GM18951 (cell line): ENCODE data around the gene PTPN13.

Experiments used
- POLR2A ChIP-seq: IDR thresholded peaks from 4 replicates; pipeline ENCODE4 v1.6.1; 2011; ENCODE audit warnings: mild to moderate bottlenecking; ENCODE audit not compliant: insufficient read length, insufficient read depth; ENCODE audit errors: extremely low read depth
- in situ Hi-C: fragments of 300-500 bp; cut with MboI; formaldehyde crosslinking; loops from one replicate; pipeline ENCODE4 v1.12.0; 2022; ENCODE audit warnings: low sequenced_read_pairs, mixed read lengths, inconsistent platforms; ENCODE audit not compliant: unreplicated experiment

Gene PTPN13

DNA sequence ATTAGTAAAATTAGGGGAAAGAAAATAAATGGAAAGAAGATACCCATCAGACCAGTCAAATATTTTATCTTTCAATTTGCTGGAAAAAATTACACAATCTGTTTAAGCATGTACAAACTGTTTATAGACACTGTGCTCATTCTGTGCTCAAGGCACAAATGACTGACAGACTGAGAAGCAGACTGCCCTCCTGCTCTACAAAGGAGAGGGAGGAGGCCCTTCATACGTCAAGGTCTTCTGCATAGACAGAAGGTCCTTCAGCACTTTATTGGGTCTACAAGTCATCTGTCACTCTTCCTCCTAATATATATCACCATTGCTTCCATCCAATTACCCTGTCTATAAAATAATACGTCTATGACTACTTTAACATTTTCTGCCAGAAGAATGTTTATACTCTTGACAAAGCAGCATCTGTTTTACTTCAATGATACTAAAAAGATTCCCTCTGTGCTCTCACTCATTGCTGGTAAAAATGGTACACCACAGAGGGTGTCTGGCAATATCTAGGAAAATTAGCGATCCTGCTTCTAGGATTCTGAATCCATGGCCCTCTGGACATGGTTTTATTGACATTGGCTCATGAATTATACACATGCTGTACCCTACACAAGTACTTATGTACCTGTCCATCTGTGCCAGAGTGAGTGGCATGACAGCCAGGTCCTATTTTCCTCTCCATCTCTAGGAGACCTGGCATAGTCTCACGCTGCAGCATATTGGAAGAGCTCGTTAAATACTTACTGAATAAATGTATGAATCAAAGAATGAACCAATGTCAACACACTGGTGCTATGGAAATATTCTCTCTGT, 243.8 kb downstream of the PTPN13 start:
- no peak for TF ChIP-seq POLR2A
- in situ Hi-C loops, result no loop called here

DNA sequence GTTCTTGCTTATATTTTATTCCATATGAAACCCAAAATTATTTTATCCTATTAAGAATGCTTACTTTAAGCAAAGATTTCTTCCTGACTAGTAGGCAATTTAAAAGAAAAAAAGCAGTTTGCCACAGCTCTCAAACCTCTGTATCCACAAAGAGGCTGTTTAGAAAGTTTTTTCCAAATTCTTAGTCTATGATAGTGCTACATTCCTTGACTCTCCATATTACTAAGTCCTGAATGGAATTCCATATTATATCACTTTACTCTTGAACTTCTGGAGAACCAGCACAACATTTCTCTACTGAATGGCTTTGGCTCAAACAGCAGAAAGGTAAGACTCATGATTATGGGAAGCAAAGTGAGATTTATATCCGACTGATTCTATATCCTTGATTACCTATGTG, 246.7 kb downstream of the PTPN13 start:
- in situ Hi-C loops, result no loop called here
- no peak for TF ChIP-seq POLR2A

DNA sequence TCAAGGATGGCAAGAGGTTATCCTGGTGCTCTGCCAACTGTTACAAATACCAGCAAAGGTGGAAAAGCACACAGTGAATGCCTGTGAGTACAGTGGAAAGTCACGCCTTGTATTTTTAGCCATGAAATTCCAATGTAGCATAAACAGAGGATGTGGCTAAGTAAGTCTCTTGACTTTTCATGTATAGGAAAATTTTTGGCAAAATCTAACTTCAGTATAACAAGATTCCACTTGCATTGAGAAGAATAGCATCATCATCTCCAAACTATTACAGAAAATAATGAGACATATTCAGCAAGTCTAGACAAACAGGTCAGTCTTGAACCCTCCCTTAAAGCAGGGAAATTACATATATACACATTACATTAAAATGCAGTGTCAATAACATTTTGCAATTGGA, 247.2 kb downstream of the PTPN13 start:
- in situ Hi-C loops, result no loop called here
- no peak for TF ChIP-seq POLR2A

DNA sequence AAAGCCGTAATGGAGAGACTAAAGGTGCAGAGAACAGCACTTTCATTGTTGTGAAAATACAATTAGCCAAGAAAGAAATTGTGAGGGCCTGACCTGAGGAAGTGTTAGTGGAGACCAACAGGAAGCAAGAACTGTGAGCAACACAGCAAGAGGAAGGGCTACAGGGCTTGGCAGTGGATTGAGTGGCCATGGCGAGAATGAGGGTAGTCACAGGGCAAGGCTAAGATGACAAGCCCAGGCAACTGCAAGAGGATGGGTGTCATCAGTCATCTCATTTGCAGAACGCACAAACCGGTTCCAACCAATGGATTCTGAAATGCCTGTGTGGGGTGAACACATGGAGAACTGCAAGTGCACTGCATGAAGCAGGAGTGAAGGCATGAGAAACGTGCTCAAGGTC, 251.5 kb downstream of the PTPN13 start:
- in situ Hi-C loops, result no loop called here

DNA sequence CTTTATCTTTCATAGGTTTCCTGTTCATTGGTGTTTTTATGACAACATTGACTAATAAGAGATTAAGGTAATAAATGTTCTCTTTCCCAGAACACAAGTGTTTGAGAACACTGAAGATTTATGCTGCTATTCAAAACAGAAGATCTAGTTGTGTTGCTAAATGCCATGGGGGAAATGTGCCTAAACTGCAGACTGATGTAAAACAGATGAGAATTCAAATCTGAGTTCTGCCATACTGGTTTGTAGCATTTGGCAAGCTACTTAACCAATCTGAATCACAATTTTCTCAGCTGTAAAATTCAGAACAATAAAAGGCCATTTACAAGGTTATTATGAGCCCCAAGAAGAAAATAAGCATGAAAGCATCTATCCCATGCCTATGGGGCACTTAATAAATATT, 252.8 kb downstream of the PTPN13 start:
- no peak for TF ChIP-seq POLR2A
- in situ Hi-C loops, result no loop called here

More for the DNA sequence above, 251.5 kb downstream of the PTPN13 start:
- no peak for TF ChIP-seq POLR2A

DNA sequence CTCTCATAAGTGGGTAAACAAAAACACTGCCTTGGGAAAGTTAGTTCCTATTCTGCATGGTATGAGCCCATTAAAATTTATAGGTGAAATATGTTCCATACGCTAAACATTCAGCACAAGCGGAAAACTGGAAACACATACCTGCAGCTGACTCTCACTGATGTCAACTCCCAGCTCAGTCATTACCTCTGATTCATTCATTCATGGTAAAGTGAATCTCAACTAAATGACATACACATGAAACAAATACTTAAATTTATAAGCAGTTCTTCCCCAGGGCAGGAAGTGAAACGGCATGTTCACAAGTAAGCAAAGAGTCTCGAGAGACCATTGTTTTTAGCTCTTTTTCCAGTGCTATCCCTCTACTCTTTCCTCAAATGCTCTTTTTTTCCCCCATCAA, 253.5 kb downstream of the PTPN13 start:
- in situ Hi-C loops, result no loop called here
- TF ChIP-seq POLR2A, result no peak

DNA sequence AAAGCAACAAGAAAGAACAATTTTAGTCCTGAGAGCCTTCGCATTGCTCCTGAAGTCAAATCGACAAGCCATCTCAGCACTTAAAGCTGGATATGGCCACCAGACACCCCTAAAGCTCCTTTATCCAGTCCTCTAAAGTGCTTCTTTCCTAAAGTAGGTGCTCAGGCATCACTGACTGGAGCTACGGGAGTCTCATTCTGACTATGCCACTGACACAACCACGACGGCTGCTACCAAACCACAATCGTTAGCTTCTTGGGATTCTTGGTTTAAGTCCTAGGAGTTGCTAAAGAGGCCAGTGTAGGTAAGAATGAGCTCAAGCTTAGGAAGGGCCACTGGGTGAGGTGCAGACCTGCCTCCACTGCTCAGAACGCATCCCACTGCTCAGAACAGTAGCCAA, 254.0 kb downstream of the PTPN13 start:
- in situ Hi-C loops, result no loop called here
- TF ChIP-seq POLR2A, result no peak

DNA sequence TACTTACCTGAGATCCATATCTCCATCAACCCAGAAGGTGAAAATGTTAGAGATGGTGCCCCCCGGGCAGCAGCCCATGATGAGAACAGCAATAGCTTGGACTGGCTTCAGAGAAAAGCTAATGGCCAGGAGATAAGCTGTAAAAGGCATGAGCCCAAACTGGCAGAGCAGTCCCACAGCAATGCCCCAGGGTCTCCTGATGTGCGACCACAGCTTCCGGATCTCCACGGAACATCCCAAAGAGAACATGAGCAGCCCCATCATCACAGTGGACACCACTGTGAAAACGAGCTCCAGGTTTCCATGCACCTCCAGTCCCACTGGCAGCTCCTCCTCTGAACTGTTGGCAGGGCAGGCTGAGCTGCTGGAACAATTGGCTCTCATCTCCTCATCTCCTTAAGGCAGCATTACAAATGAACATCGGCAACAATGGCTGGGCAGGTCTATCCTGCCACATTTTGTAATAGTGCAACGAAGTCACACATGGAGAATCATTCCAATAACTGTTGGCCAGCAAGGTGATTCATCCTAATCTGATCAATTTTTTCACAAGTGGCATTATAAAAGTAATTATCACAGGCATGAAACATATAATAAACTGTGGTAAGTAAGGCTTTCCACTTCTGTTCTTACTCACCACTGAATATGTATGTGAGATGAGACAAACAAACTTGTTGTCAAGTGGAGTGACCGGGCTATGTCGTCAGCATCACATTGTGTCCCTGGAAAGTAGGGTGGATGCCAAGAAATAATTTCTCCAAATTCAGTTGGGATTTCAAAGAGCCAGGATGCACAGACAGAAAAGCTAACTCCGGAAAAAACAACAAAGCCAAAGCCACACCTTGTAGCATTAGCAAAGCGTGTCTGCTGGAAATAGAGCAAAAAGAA, 254.9 kb downstream of the PTPN13 start, which contains the start of gene SLC10A6:
Gene SLC10A6, minus strand, starts transcription at position 653 of the 888 bp plus-strand sequence. Its CDS starts 269 bp downstream, at position 384.
- in situ Hi-C loops, result no loop called here
- no peak for TF ChIP-seq POLR2A

DNA sequence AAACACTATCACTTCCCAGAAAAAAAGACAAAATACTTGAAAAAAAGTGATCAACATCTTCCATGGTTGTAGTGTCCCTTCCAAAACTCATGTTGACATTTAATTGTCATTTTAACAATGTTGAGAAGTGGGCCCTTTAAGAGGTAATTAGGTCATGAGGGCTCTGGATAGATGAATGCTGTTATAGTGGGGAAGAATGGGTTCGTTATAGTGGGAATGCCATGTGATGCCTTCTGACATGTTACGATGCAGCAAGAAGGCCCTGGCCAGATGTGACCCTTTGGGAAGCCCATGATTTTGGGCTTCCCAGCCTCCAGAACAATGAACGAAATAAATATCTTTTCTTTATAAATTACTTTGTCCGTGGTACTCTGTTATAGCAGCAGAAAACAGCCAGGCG, 259.1 kb downstream of the PTPN13 start:
- in situ Hi-C loops, result no loop called here
- no peak for TF ChIP-seq POLR2A

DNA sequence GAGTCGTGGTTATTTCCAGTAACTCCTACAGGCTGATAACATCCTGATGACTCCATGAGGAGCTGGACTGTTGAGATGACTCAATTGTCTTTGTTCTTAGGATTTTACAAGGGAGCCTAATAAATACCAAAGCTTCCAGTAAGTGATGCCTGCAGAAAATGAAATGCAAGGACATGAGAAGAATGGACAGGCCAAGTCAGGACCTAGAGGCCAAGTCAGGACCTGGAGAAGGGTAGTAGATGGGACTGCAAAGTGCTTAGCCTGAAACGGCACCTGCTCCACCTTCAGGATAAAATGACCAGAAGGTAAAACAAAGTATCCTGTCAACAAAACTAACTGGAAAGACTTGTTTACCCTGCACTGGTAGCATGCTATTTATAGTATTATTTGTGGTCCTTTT, 261.5 kb downstream of the PTPN13 start:
- in situ Hi-C loops, result no loop called here
- no peak for TF ChIP-seq POLR2A

DNA sequence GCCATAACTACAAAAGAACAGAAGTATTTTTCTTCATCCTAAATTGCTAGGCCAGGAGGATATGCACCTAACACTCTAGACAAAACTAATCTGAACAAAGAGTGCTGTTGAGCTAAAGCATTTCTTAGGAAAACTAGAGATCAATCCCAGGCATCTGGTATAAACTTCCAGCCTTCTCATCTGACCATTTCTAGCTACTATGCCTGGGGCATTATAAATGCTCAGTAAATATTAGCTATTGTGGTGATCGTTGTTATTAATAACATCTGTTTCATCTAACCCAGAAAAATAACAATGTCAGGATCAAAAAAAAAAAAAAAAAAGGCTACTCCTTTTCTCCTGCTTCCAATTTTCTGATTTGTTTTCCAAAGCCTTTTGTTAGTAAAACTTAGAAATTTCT, 262.8 kb downstream of the PTPN13 start:
- TF ChIP-seq POLR2A, result no peak
- in situ Hi-C loops, result no loop called here

DNA sequence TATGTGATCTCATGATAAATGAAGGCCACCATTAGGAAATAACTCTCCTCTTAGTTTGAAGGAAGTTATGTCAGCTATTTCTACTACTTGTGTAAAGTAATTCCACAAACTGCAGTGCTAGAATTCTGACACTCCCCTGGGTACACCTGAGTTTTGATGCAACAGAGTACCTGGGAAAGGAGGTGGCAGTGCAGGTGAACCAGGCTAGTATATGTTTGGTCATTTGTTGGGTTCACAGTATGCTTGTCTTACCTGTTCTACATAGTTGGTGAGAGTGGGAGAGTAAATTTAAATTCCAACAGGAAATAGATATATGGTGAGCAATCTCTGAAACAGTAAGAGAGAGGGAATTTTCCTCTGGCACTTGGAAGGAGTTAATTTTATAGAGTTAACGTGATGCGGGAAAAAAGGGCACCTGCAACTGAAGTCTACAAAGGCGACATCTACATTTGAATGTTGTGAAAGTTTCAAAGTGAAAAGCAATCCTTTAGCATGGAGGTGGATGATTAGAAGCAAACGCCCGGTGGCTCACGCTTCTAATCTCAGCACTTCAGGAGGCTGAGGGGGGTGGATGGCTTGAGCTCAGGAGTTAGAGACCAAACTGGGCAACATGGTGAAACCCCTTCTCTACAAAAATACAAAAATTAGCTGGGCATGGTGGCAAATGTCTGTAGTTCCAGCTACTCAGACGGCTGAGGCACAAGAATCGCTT, 263.4 kb downstream of the PTPN13 start:
- TF ChIP-seq POLR2A, result no peak
- in situ Hi-C loops, result no loop called here
